GM23338 (cell line): Measurements from ENCODE around the gene L3MBTL4. TPM values are rescaled to one million over a fixed set of nuclear protein-coding genes. Genes with fewer than 3 reads are reported as not detected.

ENCODE experiments used
- ATAC-seq: fragments of 200-7000 bp; cut with Tn5 transposase; 3 replicates; pipeline ENCODE4 v1.9.1; 2020
- DNase-seq: peaks from one replicate; pipeline ENCODE4 v3.0.0-alpha.2; 2015; ENCODE audit warnings: low spot score
- H2AFZ ChIP-seq: fragments of 200-600 bp; sonication (generic); 2 replicates; pipeline ENCODE4 v1.8.0; 2016; ENCODE audit warnings: antibody characterized with exemption, mild to moderate bottlenecking, moderate library complexity
- H3F3A ChIP-seq: fragments of 200-600 bp; sonication (generic); replicated peaks from 2 replicates; pipeline ENCODE4 v1.8.0; 2017; ENCODE audit warnings: antibody characterized with exemption, mixed run types, low read depth
- H3K27ac ChIP-seq: fragments of 200-600 bp; sonication (generic); 2 replicates; pipeline ENCODE4 v1.6.1; 2016; ENCODE audit warnings: low read depth
- H3K27me3 ChIP-seq: fragments of 200-600 bp; sonication (generic); 2 replicates; pipeline ENCODE4 v1.8.0; 2016; ENCODE audit warnings: mild to moderate bottlenecking, mixed run types, moderate library complexity; ENCODE audit not compliant: insufficient read depth
- H3K36me3 ChIP-seq: fragments of 200-600 bp; sonication (generic); 2 replicates; pipeline ENCODE4 v1.8.0; 2016; ENCODE audit warnings: mild to moderate bottlenecking; ENCODE audit not compliant: insufficient read depth
- H3K4me1 ChIP-seq: fragments of 200-600 bp; sonication (generic); 2 replicates; pipeline ENCODE4 v1.8.0; 2016; ENCODE audit warnings: mild to moderate bottlenecking, moderate library complexity; ENCODE audit not compliant: insufficient read depth
- H3K4me2 ChIP-seq: fragments of 200-600 bp; sonication (generic); 2 replicates; pipeline ENCODE4 v1.7.1; 2017; ENCODE audit warnings: mixed run types
- H3K4me3 ChIP-seq: fragments of 200-600 bp; sonication (generic); 2 replicates; pipeline ENCODE4 v1.6.1; 2016; ENCODE audit warnings: mixed run types
- H3K79me2 ChIP-seq: fragments of 200-600 bp; sonication (generic); replicated peaks from 2 replicates; pipeline ENCODE4 v1.8.0; 2017; ENCODE audit warnings: mild to moderate bottlenecking; ENCODE audit not compliant: insufficient read depth
- H3K9me2 ChIP-seq: fragments of 200-600 bp; sonication (generic); 2 replicates; pipeline ENCODE4 v1.8.0; 2017; ENCODE audit not compliant: insufficient read depth
- H4K20me1 ChIP-seq: fragments of 200-600 bp; sonication (generic); replicated peaks from 2 replicates; pipeline ENCODE4 v1.8.0; 2017; ENCODE audit warnings: mild to moderate bottlenecking; ENCODE audit not compliant: insufficient read depth
- H3K27ac Mint-ChIP-seq: 2 replicates; pipeline ENCODE4 v1.8.0; 2020; ENCODE audit warnings: inconsistent platforms, mild to moderate bottlenecking, moderate library complexity, mixed read lengths
- H3K27me3 Mint-ChIP-seq: 3 replicates; pipeline ENCODE4 v1.8.0; 2022; ENCODE audit warnings: low read depth, mild to moderate bottlenecking, moderate library complexity, mixed read lengths, inconsistent platforms; ENCODE audit not compliant: insufficient read depth, poor library complexity
- H3K36me3 Mint-ChIP-seq: 3 replicates; pipeline ENCODE4 v1.8.0; 2021; ENCODE audit warnings: low read depth, mild to moderate bottlenecking, inconsistent platforms, moderate library complexity, mixed read lengths
- H3K4me1 Mint-ChIP-seq: 3 replicates; pipeline ENCODE4 v1.8.0; 2020; ENCODE audit warnings: mild to moderate bottlenecking, inconsistent platforms, mixed read lengths
- H3K4me3 Mint-ChIP-seq: 3 replicates; pipeline ENCODE4 v1.8.0; 2021; ENCODE audit warnings: moderate library complexity, mild to moderate bottlenecking, inconsistent platforms, mixed read lengths
- H3K9me3 Mint-ChIP-seq: 3 replicates; pipeline ENCODE4 v1.8.0; 2020; ENCODE audit warnings: moderate library complexity, mild to moderate bottlenecking, inconsistent platforms, mixed read lengths
- CREB1 ChIP-seq: fragments of 250-450 bp; sonication (Bioruptor Pico); IDR thresholded peaks from 2 replicates; pipeline ENCODE4 v1.5.0; 2020; ENCODE audit warnings: low read depth, mild to moderate bottlenecking, moderate library complexity
- EZH2 ChIP-seq: fragments of 200-600 bp; sonication (generic); IDR thresholded peaks from one replicate; pipeline ENCODE4 v1.8.0; 2017; ENCODE audit warnings: antibody characterized with exemption, mild to moderate bottlenecking, low read depth; ENCODE audit not compliant: unreplicated experiment
- EZH2phosphoT487 ChIP-seq: fragments of 200-600 bp; sonication (generic); IDR thresholded peaks from one replicate; pipeline ENCODE4 v1.8.1; 2018; ENCODE audit warnings: antibody characterized with exemption; ENCODE audit not compliant: unreplicated experiment
- JUNB ChIP-seq: IDR thresholded peaks from one replicate; pipeline ENCODE4 v1.6.1; 2016; ENCODE audit warnings: antibody characterized with exemption; ENCODE audit not compliant: unreplicated experiment
- NANOG ChIP-seq: IDR thresholded peaks from 2 replicates; pipeline ENCODE4 v1.6.1; 2016; ENCODE audit warnings: antibody characterized with exemption, borderline replicate concordance
- POLR2AphosphoS5 ChIP-seq: IDR thresholded peaks from 2 replicates; pipeline ENCODE4 v1.6.1; 2016; ENCODE audit warnings: antibody characterized with exemption, low read depth
- STAT1 ChIP-seq: IDR thresholded peaks from one replicate; pipeline ENCODE4 v1.6.1; 2016; ENCODE audit warnings: antibody characterized with exemption; ENCODE audit not compliant: unreplicated experiment
- ZNF114 ChIP-seq: fragments of 250-450 bp; sonication (Bioruptor Pico); IDR thresholded peaks from 2 replicates; pipeline ENCODE4 v1.5.0; 2020; ENCODE audit warnings: mild to moderate bottlenecking, moderate library complexity
- ZNF331 ChIP-seq: fragments of 250-450 bp; sonication (Bioruptor Pico); IDR thresholded peaks from 2 replicates; pipeline ENCODE4 v1.5.0; 2020; ENCODE audit warnings: low read depth, mild to moderate bottlenecking, moderate library complexity
- long read RNA-seq: library from polyadenylated mRNA; unstranded; transcript quantifications from one replicate; pipeline ENCODE4 v2.0.0, GENCODE V29; 2020; ENCODE audit not compliant: unreplicated experiment
- polyA plus RNA-seq: library from polyadenylated mRNA; unstranded; fragments of >200 nt; fragmentation: Nextera tagmentation; extraction: Ambion mirVana; gene quantifications from 2 replicates; pipeline ENCODE4 v1.2.1, GENCODE V29; 2016
- total RNA-seq: library from RNA; depleted of rRNA; stranded (reverse); fragments of >200 nt; shearing (Covaris generic); gene quantifications from 2 replicates; pipeline ENCODE4 v1.2.3, GENCODE V29; 2014; rRNA removed
- TF ChIP-seq, protein P1 (sequence below): IDR thresholded peaks from one replicate; pipeline ENCODE4 v1.6.1; 2018; ENCODE audit warnings: antibody characterized with exemption; ENCODE audit not compliant: unreplicated experiment
- TF ChIP-seq, protein P2 (sequence below): IDR thresholded peaks from 2 replicates; pipeline ENCODE4 v1.6.1; 2016; ENCODE audit warnings: antibody characterized with exemption

Gene L3MBTL4
- total RNA-seq (0.85 and 2.8 TPM in 2 replicates), polyA plus RNA-seq (0.48 and 0.77 TPM in 2 replicates)
- long read RNA-seq, result 0 reads

DNA sequence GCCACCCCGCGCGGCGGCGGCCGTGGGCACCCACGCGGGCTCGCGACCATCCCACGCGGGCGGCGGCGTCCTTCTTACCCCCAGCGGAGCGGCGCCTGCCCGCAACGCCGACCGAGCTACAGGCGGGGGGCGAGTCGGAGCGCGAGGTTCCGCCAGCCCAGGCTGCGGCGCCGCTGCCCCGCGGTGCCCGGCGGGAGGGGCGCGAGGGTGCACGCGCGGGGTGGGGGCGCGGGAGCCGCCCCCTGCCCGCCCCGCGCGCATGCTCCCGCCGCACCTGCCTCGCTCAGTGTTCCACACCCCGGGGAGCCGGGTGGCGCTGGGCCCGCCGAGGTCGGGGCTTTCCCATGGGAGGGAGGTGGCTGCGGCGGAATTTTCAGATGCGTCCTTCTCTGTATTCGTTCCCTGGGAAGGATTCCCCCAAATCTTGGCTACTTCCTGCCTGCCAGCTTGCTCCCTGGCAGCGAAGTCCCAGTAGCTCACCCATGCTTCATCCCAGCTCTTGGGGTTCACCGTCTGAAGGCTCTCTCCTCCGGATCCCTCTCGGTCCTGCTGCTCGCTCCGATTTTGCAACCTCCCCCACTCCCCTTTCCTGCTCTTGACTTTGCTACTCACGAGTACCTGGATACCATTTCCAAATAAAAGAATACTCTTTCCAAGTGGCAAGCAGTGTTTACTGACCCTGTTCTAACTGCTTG, at the start of gene L3MBTL4:
Gene L3MBTL4 (minus strand): TSS at position 189 of the 695 bp plus-strand sequence. CDS start 103,286 bp downstream, outside the sequence.
- Histone ChIP-seq H3F3A (no peaks in the 10 kb centered on the region), H3K9me2 (no peaks in the 10 kb centered on the region), H3K27me3 (peaks cover 32% of the 10 kb centered on the region), H3K4me3 (peak within 1 kb of the TSS; percentile 78), H3K27ac (no peak within 1 kb of the TSS), H3K36me3 (no peaks in the 10 kb centered on the region), H3K4me1 (peaks cover 5% of the 10 kb centered on the region; the same call in 1 of the 2 replicates), H3K4me2 (peak within 1 kb of the TSS; percentile 89), H3K79me2 (no peaks in the 10 kb centered on the region), H4K20me1 (no peaks in the 10 kb centered on the region), H2AFZ (peak within 1 kb of the TSS; percentile 96)
- Mint-ChIP-seq H3K4me1 (peaks cover 10% of the 10 kb centered on the region), H3K27ac (no peak within 1 kb of the TSS), H3K27me3 (peaks cover 18% of the 10 kb centered on the region), H3K36me3 (no peaks in the 10 kb centered on the region; the same call in 2 of the 3 replicates), H3K9me3 (no peaks in the 10 kb centered on the region; the same call in 2 of the 3 replicates), H3K4me3 (peak within 1 kb of the TSS; percentile 84)
- TF ChIP-seq JUNB (no peak), POLR2AphosphoS5 (no peak), NANOG (no peak), STAT1 (no peak), EZH2phosphoT487 (no peak), CREB1 (CRISPR knock-in tag) (no peak), EZH2 (no peak)
- TF ChIP-seq, protein P1, sequence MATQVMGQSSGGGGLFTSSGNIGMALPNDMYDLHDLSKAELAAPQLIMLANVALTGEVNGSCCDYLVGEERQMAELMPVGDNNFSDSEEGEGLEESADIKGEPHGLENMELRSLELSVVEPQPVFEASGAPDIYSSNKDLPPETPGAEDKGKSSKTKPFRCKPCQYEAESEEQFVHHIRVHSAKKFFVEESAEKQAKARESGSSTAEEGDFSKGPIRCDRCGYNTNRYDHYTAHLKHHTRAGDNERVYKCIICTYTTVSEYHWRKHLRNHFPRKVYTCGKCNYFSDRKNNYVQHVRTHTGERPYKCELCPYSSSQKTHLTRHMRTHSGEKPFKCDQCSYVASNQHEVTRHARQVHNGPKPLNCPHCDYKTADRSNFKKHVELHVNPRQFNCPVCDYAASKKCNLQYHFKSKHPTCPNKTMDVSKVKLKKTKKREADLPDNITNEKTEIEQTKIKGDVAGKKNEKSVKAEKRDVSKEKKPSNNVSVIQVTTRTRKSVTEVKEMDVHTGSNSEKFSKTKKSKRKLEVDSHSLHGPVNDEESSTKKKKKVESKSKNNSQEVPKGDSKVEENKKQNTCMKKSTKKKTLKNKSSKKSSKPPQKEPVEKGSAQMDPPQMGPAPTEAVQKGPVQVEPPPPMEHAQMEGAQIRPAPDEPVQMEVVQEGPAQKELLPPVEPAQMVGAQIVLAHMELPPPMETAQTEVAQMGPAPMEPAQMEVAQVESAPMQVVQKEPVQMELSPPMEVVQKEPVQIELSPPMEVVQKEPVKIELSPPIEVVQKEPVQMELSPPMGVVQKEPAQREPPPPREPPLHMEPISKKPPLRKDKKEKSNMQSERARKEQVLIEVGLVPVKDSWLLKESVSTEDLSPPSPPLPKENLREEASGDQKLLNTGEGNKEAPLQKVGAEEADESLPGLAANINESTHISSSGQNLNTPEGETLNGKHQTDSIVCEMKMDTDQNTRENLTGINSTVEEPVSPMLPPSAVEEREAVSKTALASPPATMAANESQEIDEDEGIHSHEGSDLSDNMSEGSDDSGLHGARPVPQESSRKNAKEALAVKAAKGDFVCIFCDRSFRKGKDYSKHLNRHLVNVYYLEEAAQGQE, result no peak
- ATAC-seq, result peak; percentile 46
- peak; percentile 63 for DNase-seq

DNA sequence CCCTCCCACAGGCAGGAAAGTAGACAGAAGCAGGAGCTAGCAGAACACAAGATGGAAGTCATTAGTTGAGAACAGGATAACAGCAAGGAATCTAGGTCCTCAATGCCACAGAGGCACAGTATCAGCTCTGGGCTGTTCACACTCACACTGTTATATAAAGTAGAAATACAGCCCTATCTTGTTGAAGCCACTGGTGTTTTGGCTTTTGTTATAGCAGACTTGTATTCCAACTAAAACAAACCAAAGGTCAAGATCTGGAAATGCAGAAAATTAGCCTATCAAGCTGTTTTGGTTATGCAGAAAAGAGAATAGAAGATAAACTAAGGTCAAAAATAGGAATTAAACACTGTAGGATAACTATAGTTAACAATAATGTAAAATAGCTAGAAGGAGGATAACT, 37.5 kb upstream of the L3MBTL4 start:
- Histone ChIP-seq H3K27ac (no peak overlapping the region), H3K4me3 (no peak overlapping the region), H3F3A (no peaks in the 10 kb centered on the region), H3K27me3 (no peaks in the 10 kb centered on the region), H2AFZ (no peak overlapping the region), H3K9me2 (peaks cover 6% of the 10 kb centered on the region; the same call in 1 of the 2 replicates), H3K36me3 (no peaks in the 10 kb centered on the region), H3K4me2 (no peak overlapping the region), H4K20me1 (no peaks in the 10 kb centered on the region), H3K4me1 (no peaks in the 10 kb centered on the region), H3K79me2 (no peaks in the 10 kb centered on the region)
- no peaks in the 10 kb centered on the region for H3K27me3 Mint-ChIP-seq
- DNase-seq, result no peak
- H3K36me3 Mint-ChIP-seq, result no peaks in the 10 kb centered on the region
- H3K4me3 Mint-ChIP-seq, result no peak overlapping the region
- no peaks in the 10 kb centered on the region for H3K9me3 Mint-ChIP-seq
- peaks cover 7% of the 10 kb centered on the region; the same call in 2 of the 3 replicates for H3K4me1 Mint-ChIP-seq
- no peak overlapping the region for H3K27ac Mint-ChIP-seq
- no peak for ATAC-seq
- no peak for TF ChIP-seq CREB1 (CRISPR knock-in tag)
- TF ChIP-seq EZH2, result no peak
- TF ChIP-seq EZH2phosphoT487, result no peak
- TF ChIP-seq, protein P1, result no peak
- TF ChIP-seq ZNF114 (CRISPR knock-in tag), result no peak
- no peak for TF ChIP-seq NANOG
- TF ChIP-seq ZNF331 (CRISPR knock-in tag), result no peak
- TF ChIP-seq POLR2AphosphoS5, result no peak
- TF ChIP-seq JUNB, result no peak
- TF ChIP-seq STAT1, result no peak
- TF ChIP-seq, protein P2, sequence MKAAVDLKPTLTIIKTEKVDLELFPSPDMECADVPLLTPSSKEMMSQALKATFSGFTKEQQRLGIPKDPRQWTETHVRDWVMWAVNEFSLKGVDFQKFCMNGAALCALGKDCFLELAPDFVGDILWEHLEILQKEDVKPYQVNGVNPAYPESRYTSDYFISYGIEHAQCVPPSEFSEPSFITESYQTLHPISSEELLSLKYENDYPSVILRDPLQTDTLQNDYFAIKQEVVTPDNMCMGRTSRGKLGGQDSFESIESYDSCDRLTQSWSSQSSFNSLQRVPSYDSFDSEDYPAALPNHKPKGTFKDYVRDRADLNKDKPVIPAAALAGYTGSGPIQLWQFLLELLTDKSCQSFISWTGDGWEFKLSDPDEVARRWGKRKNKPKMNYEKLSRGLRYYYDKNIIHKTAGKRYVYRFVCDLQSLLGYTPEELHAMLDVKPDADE, result no peak
